Camera-type eye (tissue), 1 donor: ENCODE results near the gene DOLPP1. TPM values are rescaled to one million over a fixed set of nuclear protein-coding genes. Genes with fewer than 3 reads are reported as not detected.

ENCODE experiments used
- total RNA-seq: library from RNA; depleted of rRNA; stranded (reverse); fragments of >200 nt; gene quantifications from one replicate; pipeline ENCODE4 v1.2.3, GENCODE V29; 2014

Gene DOLPP1, protein sequence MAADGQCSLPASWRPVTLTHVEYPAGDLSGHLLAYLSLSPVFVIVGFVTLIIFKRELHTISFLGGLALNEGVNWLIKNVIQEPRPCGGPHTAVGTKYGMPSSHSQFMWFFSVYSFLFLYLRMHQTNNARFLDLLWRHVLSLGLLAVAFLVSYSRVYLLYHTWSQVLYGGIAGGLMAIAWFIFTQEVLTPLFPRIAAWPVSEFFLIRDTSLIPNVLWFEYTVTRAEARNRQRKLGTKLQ
- total RNA-seq, result 8.9 TPM

GRCh38 chr9:129080601-129081387 is at the start of gene DOLPP1:
Gene DOLPP1 (plus strand): TSS chr9:129081111. CDS start chr9:129081132, 21 bp downstream.

DNA sequence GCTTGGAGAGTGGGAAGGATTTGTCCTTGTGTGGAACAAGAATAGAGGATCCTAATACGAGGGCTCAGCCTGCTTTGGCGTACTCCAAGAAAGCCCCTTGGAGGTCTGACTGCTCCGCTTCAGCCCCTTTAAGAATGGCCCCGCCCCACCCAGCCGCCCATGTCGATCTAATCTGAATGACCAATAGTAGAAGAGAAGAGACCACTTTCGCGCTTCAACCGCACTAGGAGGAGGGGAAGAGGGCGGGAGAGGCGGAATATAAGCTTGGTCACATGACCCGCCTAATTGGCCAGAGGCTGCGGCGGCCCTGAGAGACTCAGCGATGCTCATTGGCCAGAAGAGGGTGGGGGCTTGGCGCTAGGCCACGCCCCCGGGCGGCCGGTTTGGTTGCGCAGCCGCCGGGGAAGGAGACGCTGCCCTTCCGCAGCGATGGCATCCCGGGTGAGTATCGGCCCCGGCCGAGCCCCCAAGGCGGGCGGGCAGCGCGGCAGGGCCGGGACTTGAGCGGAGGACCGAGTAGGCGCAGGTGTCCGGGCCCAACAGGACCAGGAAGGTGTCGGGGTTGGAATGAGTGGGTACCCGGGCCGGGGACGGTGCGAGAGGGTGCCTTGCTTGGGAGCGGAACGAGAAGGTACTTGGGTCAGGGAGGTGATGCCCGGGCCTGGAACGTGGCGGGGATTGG is 44.5 kb upstream of the DOLPP1 start, which contains the start of gene MIGA2:
TSS of gene MIGA2 (plus strand) at position 386 of the 682 bp plus-strand sequence. CDS start 3,969 bp downstream, outside the sequence.

GRCh38 chr9:129110740-129111527 is 30.0 kb downstream of the DOLPP1 start, which contains the start of the genes CRAT and PTPA:
Gene CRAT (minus strand): TSS chr9:129110793. CDS start chr9:129110509, 284 bp downstream.
Gene PTPA (plus strand): TSS chr9:129111415. CDS start chr9:129111601, 186 bp downstream.

Other genes with a start within 250 kb of the DOLPP1 start
- 13.0 TPM for gene KYAT1, start 199.2 kb upstream of the DOLPP1 start, total RNA-seq
- gene LRRC8A, start 199.0 kb upstream of the DOLPP1 start, total RNA-seq, result 36.3 TPM
- 19.4 TPM for gene PHYHD1, start 160.1 kb upstream of the DOLPP1 start, total RNA-seq
- 14.2 TPM for gene DOLK, start 133.5 kb upstream of the DOLPP1 start, total RNA-seq
- gene NUP188, start 133.4 kb upstream of the DOLPP1 start, total RNA-seq, result 92.9 TPM
- 52.7 TPM for gene SH3GLB2, start 52.8 kb upstream of the DOLPP1 start, total RNA-seq
- gene MIGA2, start 44.5 kb upstream of the DOLPP1 start, total RNA-seq, result 36.0 TPM
- 23.3 TPM for gene CRAT, start 29.7 kb downstream of the DOLPP1 start, total RNA-seq
- gene PTPA, start 30.3 kb downstream of the DOLPP1 start, total RNA-seq, result 64.9 TPM
- 11.9 TPM for gene IER5L, start 97.2 kb downstream of the DOLPP1 start, total RNA-seq